ENCODE measurements around the gene BPIFB4. TPM values are rescaled to one million over a fixed set of nuclear protein-coding genes. Genes with fewer than 3 reads are reported as not detected.

Gene BPIFB4
- total RNA-seq, 1 donor from 2014 or later, result not detected

DNA sequence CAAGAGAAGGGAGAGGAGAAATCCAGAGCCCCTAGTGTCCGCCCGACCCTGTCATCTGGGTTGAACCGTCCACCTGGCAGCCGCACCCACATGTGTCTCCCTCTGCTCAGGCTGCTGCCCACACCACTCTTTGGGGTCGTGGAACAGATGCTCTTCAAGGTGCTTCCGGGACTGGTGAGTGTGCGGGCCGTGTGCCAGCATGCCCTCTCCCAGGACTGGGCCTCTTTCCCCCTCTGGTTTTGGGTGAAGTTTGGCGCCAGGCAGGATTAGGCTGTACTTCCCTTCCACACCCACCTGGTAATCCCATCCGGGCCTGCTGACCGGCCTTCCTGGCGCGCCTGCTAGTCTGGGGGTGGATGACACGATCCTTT, 17.8 kb upstream of the BPIFB4 start:
- H3K36me3 Mint-ChIP-seq (ENCODE audit: low read depth), result no peaks in the 10 kb centered on the region
- H3K27ac Mint-ChIP-seq (ENCODE audit: unreplicated experiment), result no peak overlapping the region
- no peaks in the 10 kb centered on the region for H3K9me3 Mint-ChIP-seq

DNA sequence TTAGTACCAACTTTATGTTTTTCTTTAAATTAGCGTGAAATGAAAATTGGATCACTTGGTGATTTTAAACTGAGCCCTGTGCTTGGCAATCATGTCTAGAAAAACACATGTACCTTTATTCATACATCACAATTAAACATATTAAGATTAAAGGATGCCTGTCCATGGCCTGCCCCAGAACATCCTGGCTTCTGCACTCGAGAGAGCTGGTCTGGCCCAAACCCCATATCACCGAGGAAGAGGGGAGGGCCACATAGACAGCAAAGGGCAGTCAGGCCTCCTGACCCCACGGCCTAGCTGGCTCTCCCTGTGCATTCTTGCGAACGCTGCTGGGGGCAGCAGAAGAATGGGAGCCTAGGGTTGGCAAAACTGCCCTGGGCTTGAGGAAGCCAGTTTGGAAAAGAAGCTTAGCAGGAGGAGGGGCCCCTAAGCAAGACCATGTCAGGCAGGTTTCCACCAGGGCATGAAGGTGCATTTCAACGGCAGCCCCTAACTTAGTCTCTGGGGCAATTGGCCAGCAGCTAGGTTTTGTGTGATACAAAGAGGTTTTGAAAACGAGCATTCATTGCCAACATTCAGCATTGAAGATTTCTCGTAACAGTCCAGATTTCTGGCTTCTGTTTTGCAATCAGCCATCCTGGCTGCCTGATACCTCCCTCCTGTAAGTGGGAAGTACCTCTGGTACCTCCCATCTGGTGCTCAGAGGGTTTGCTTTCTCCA, 17.2 kb upstream of the BPIFB4 start:
- no peaks in the 10 kb centered on the region for H3K27me3 Mint-ChIP-seq (ENCODE audit: low read depth)
- no peaks in the 10 kb centered on the region for H3K9me3 Mint-ChIP-seq
- no peak for TF ChIP-seq CTCF (conservative IDR thresholded peaks at IDR 0.05)
- H3K36me3 Mint-ChIP-seq (ENCODE audit: low read depth), result no peaks in the 10 kb centered on the region
- DNase-seq (ENCODE audit: low read depth, low spot score), result no peak
- peaks cover 22% of the 10 kb centered on the region for H3K4me1 Mint-ChIP-seq
- H3K4me3 Mint-ChIP-seq, result no peak overlapping the region
- peak overlapping the region; percentile 37 for H3K27ac Mint-ChIP-seq (ENCODE audit: unreplicated experiment)

More for the DNA sequence above, 17.8 kb upstream of the BPIFB4 start:
- no peak for TF ChIP-seq CTCF (conservative IDR thresholded peaks at IDR 0.05)
- Mint-ChIP-seq H3K4me3 (no peak overlapping the region), H3K4me1 (peaks cover 22% of the 10 kb centered on the region), H3K27me3 (ENCODE audit: low read depth) (no peaks in the 10 kb centered on the region)
- no peak for DNase-seq (ENCODE audit: low read depth, low spot score)

GRCh38 chr20:33062825-33063149, 16.7 kb upstream of the BPIFB4 start:
- no peaks in the 10 kb centered on the region for H3K27me3 Mint-ChIP-seq (ENCODE audit: low read depth)
- H3K9me3 Mint-ChIP-seq, result no peaks in the 10 kb centered on the region
- no peak overlapping the region for H3K4me3 Mint-ChIP-seq
- no peak for TF ChIP-seq CTCF (conservative IDR thresholded peaks at IDR 0.05)
- peaks cover 22% of the 10 kb centered on the region for H3K4me1 Mint-ChIP-seq
- H3K27ac Mint-ChIP-seq (ENCODE audit: unreplicated experiment), result peak overlapping the region; percentile 37
- H3K36me3 Mint-ChIP-seq (ENCODE audit: low read depth), result no peaks in the 10 kb centered on the region
- DNase-seq (ENCODE audit: low read depth, low spot score), result no peak

GRCh38 chr20:33063271-33063670, 16.2 kb upstream of the BPIFB4 start:
- TF ChIP-seq CTCF (conservative IDR thresholded peaks at IDR 0.05), result no peak
- DNase-seq (ENCODE audit: low read depth, low spot score), result no peak
- Mint-ChIP-seq H3K4me3 (no peak overlapping the region), H3K27me3 (ENCODE audit: low read depth) (no peaks in the 10 kb centered on the region), H3K9me3 (no peaks in the 10 kb centered on the region), H3K27ac (ENCODE audit: unreplicated experiment) (peak overlapping the region; percentile 75), H3K4me1 (peaks cover 22% of the 10 kb centered on the region), H3K36me3 (ENCODE audit: low read depth) (no peaks in the 10 kb centered on the region)

- no peak for DNase-seq (ENCODE audit: low read depth, low spot score)
- H3K9me3 Mint-ChIP-seq, result no peaks in the 10 kb centered on the region
- no peak overlapping the region for H3K4me3 Mint-ChIP-seq
- no peak for TF ChIP-seq CTCF (conservative IDR thresholded peaks at IDR 0.05)
- no peaks in the 10 kb centered on the region for H3K27me3 Mint-ChIP-seq (ENCODE audit: low read depth)
- peaks cover 22% of the 10 kb centered on the region for H3K4me1 Mint-ChIP-seq
- no peak overlapping the region for H3K27ac Mint-ChIP-seq (ENCODE audit: unreplicated experiment)
- no peaks in the 10 kb centered on the region for H3K36me3 Mint-ChIP-seq (ENCODE audit: low read depth)
Observed at GRCh38 chr20:33064572-33065287, 14.7 kb upstream of the BPIFB4 start.

Data from neural crest cell (in vitro differentiated cells).